ENCODE data around the gene SPAG6. TPM values are rescaled to one million over a fixed set of nuclear protein-coding genes. Genes with fewer than 3 reads are reported as not detected.

SPAG6 gene
- total and polyA plus RNA-seq, 9 of the 15 experiments (the other 6 are each of a cell fraction or from before 2014, with no cell fraction given) = 3.5 to 23.1 (median 11.8) TPM

GRCh38 chr10:22427101-22427500 lies 81.8 kb downstream of the SPAG6 start (continued):
- TF ChIP-seq, protein P1, sequence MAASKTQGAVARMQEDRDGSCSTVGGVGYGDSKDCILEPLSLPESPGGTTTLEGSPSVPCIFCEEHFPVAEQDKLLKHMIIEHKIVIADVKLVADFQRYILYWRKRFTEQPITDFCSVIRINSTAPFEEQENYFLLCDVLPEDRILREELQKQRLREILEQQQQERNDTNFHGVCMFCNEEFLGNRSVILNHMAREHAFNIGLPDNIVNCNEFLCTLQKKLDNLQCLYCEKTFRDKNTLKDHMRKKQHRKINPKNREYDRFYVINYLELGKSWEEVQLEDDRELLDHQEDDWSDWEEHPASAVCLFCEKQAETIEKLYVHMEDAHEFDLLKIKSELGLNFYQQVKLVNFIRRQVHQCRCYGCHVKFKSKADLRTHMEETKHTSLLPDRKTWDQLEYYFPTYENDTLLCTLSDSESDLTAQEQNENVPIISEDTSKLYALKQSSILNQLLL (CRISPR knock-in tag; IDR thresholded peaks at IDR 0.05; ENCODE audit: borderline replicate concordance) = no peak
- TF ChIP-seq SP2 (IDR thresholded peaks at IDR 0.05; ENCODE audit: extremely low read depth, low read depth, low read length, poor library complexity, severe bottlenecking) (no peak), ILK (tag; IDR thresholded peaks at IDR 0.05; ENCODE audit: borderline replicate concordance, low read depth) (no peak), IRF1 (CRISPR knock-in tag; IDR thresholded peaks at IDR 0.05; ENCODE audit: borderline replicate concordance) (no peak), SMARCB1 (IDR thresholded peaks at IDR 0.05; ENCODE audit: insufficient read length, low read depth) (no peak), ZNF146 (CRISPR knock-in tag; IDR thresholded peaks at IDR 0.05; ENCODE audit: unreplicated experiment) (no peak), ZNF3 (CRISPR knock-in tag; IDR thresholded peaks at IDR 0.05) (no peak), SPI1 (IDR thresholded peaks at IDR 0.05; ENCODE audit: borderline replicate concordance, low read depth, low read length) (no peak), SP1 (CRISPR knock-in tag; IDR thresholded peaks at IDR 0.05) (no peak), LEF1 (IDR thresholded peaks at IDR 0.05) (peak; percentile 59; the same call in 1 of the 2 replicates), POLR3A (IDR thresholded peaks at IDR 0.05; ENCODE audit: borderline replicate concordance, extremely low read depth, insufficient read depth, insufficient read length) (no peak), ZNF445 (CRISPR knock-in tag; IDR thresholded peaks at IDR 0.05; ENCODE audit: low read depth) (no peak), ZC3H11A (IDR thresholded peaks at IDR 0.05; ENCODE audit: low read depth, low read length) (no peak), KDM2B (CRISPR knock-in tag; IDR thresholded peaks at IDR 0.05) (no peak), ZNF239 (CRISPR knock-in tag; IDR thresholded peaks at IDR 0.05) (no peak), FOSL1 (tag; conservative IDR thresholded peaks at IDR 0.05) (peak; percentile 81), PRMT5 (CRISPR knock-in tag; IDR thresholded peaks at IDR 0.05) (no peak)
- TF ChIP-seq, protein P2, sequence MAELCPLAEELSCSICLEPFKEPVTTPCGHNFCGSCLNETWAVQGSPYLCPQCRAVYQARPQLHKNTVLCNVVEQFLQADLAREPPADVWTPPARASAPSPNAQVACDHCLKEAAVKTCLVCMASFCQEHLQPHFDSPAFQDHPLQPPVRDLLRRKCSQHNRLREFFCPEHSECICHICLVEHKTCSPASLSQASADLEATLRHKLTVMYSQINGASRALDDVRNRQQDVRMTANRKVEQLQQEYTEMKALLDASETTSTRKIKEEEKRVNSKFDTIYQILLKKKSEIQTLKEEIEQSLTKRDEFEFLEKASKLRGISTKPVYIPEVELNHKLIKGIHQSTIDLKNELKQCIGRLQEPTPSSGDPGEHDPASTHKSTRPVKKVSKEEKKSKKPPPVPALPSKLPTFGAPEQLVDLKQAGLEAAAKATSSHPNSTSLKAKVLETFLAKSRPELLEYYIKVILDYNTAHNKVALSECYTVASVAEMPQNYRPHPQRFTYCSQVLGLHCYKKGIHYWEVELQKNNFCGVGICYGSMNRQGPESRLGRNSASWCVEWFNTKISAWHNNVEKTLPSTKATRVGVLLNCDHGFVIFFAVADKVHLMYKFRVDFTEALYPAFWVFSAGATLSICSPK (IDR thresholded peaks at IDR 0.05; ENCODE audit: borderline replicate concordance) = no peak
- TF ChIP-seq, protein P3, sequence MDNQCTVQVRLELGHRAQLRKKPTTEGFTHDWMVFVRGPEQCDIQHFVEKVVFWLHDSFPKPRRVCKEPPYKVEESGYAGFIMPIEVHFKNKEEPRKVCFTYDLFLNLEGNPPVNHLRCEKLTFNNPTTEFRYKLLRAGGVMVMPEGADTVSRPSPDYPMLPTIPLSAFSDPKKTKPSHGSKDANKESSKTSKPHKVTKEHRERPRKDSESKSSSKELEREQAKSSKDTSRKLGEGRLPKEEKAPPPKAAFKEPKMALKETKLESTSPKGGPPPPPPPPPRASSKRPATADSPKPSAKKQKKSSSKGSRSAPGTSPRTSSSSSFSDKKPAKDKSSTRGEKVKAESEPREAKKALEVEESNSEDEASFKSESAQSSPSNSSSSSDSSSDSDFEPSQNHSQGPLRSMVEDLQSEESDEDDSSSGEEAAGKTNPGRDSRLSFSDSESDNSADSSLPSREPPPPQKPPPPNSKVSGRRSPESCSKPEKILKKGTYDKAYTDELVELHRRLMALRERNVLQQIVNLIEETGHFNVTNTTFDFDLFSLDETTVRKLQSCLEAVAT (IDR thresholded peaks at IDR 0.05) = no peak
